Lower leg skin (tissue), 4 donors: ENCODE data around the gene TTC29. TPM values are rescaled to one million over a fixed set of nuclear protein-coding genes. Genes with fewer than 3 reads are reported as not detected.

ENCODE experiments used
- DNase-seq, 2 donors: peaks; one replicate each; pipeline ENCODE4 v3.0.0-alpha.2; 2019; ENCODE audit warnings: low spot score in 2 of 2
- H3K4me3 ChIP-seq: fragments of 200-600 bp; sonication (generic); 2 replicates; pipeline ENCODE4 v1.5.1; 2017; ENCODE audit warnings: mild to moderate bottlenecking, low read depth; ENCODE audit not compliant: poor library complexity, severe bottlenecking
- CTCF ChIP-seq, 3 donors: fragments of 450-650 bp; IDR thresholded peaks; one replicate each; pipeline ENCODE4 v1.5.1; 2016; ENCODE audit warnings: antibody characterized with exemption in 3 of 3, mild to moderate bottlenecking in 3 of 3, moderate library complexity in 2 of 3
- POLR2A ChIP-seq, 2 donors: fragments of 450-650 bp; IDR thresholded peaks; one replicate each; pipeline ENCODE4 v1.6.1; 2016 to 2017; ENCODE audit warnings: antibody characterized with exemption in 2 of 2, mild to moderate bottlenecking in 1 of 2, moderate library complexity in 1 of 2
- WGBS, 2 donors: methylation state at CpG; one replicate each; pipeline ENCODE4 v1.1.5; 2018; 5-methylcytosine and 5-hydroxymethylcytosine counted together
- intact Hi-C: fragments of 100-400 bp; cut with DNase I; formaldehyde crosslinking; loops from one replicate; pipeline ENCODE4 v1.15.0; 2023; ENCODE audit warnings: low total_unique reads
- total RNA-seq, 4 donors: library from RNA; depleted of rRNA; stranded (reverse); fragments of >200 nt; gene quantifications; one replicate each; pipeline ENCODE4 v1.1.0, GENCODE V29; 2016

The TTC29 gene
- total RNA-seq, 4 donors from 2014 or later, result 0.13 TPM; not detected in 3

- TF ChIP-seq CTCF (IDR thresholded peaks at IDR 0.05), result no peak
- no peak for TF ChIP-seq POLR2A (IDR thresholded peaks at IDR 0.05)
- DNase-seq, result no peak
- no peak overlapping the region for H3K4me3 ChIP-seq
- intact Hi-C loops, result no loop called here
Measured at GRCh38 chr4:146916479-146917076, 29.1 kb downstream of the TTC29 start.

GRCh38 chr4:146915132-146915531 is 30.5 kb downstream of the TTC29 start:
- intact Hi-C loops, result no loop called here
- no peak for DNase-seq
- 46 to 61% methylated on average over 1 of the region's 1 CpG for WGBS, 2 donors
- TF ChIP-seq CTCF (IDR thresholded peaks at IDR 0.05), result no peak
- TF ChIP-seq POLR2A (IDR thresholded peaks at IDR 0.05), result no peak
- no peak overlapping the region for H3K4me3 ChIP-seq

GRCh38 chr4:146900295-146900694 is 45.4 kb downstream of the TTC29 start:
- no peak overlapping the region for H3K4me3 ChIP-seq
- WGBS, 2 donors, result 83 to 95% methylated on average over 5 of the region's 5 CpGs
- intact Hi-C loops, result no loop called here
- no peak for DNase-seq
- TF ChIP-seq CTCF (IDR thresholded peaks at IDR 0.05), result no peak
- TF ChIP-seq POLR2A (IDR thresholded peaks at IDR 0.05), result no peak

DNA sequence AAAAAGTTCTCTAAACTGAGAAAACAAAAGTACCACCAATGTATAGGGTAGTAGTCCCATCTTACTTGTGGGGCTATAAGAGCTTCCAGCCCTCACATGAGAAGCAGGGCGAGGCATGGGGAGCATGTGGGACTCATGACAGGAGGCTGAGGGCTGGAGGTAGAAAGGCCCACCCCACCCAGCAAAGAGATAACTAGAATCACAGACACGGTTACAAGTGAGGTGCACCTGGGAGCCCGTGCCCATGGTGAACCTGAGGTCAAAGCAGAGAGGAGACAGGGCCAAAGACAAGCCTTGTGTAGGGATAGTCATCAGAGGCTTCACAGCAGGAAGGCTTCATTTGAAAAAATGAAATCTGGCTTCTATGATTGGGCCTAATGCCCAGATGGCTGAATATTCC is 55.4 kb downstream of the TTC29 start:
- H3K4me3 ChIP-seq, result no peak overlapping the region
- no peak for DNase-seq
- 76 to 95% methylated on average over 2 to 3 of the region's 3 CpGs for WGBS, 2 donors
- TF ChIP-seq CTCF (IDR thresholded peaks at IDR 0.05) (no peak), POLR2A (IDR thresholded peaks at IDR 0.05) (no peak)
- intact Hi-C loops, result no loop called here

DNA sequence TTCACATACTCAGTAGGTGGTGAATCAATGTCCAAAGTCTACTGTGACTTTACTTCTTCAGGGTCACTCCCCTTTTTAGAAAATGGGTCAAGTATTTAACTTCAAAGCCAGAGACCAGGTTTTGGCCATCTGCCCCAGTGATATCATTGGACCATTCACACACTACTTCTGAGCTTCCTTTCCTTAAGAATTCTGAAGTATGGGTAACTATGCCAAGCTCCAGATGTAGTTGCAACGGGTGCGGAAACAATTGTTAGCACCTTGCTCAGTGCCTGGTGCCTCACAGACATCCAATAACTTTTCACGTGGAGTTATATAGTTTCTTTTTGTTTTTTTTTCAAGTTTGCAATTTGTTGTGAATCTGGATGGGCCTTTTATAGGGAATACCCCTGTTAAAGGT is 62.6 kb downstream of the TTC29 start:
- no peak overlapping the region for H3K4me3 ChIP-seq
- DNase-seq, result no peak
- 72 to 84% methylated on average over 3 of the region's 3 CpGs for WGBS, 2 donors
- TF ChIP-seq CTCF (IDR thresholded peaks at IDR 0.05) (no peak), POLR2A (IDR thresholded peaks at IDR 0.05) (no peak)
- intact Hi-C loops, result no loop called here

- intact Hi-C loops, result no loop called here
- H3K4me3 ChIP-seq, result no peak overlapping the region
- TF ChIP-seq POLR2A (IDR thresholded peaks at IDR 0.05), result no peak
- no peak for TF ChIP-seq CTCF (IDR thresholded peaks at IDR 0.05)
- no peak for DNase-seq
- WGBS, 2 donors, result 47 to 50% methylated on average over 3 of the region's 3 CpGs
Measured at GRCh38 chr4:146857298-146857697, 88.4 kb downstream of the TTC29 start.
